PC-3 (cell line): ENCODE measurements around the gene EXD2.

Experiments
- EZH2 ChIP-seq: fragments of 300-600 bp; sonication (generic); IDR thresholded peaks from one replicate; pipeline ENCODE4 v1.6.1; 2017; ENCODE audit warnings: antibody characterized with exemption, mild to moderate bottlenecking, low read length; ENCODE audit not compliant: unreplicated experiment
- EZH2phosphoT487 ChIP-seq: fragments of 300-600 bp; sonication (generic); IDR thresholded peaks from 2 replicates; pipeline ENCODE4 v1.6.1; 2018; ENCODE audit warnings: mild to moderate bottlenecking, antibody characterized with exemption, low read length, borderline replicate concordance
- TF ChIP-seq, protein P1 (sequence below): fragments of 300-600 bp; sonication (generic); conservative IDR thresholded peaks from 2 replicates; pipeline ENCODE4 v1.5.1; 2017; ENCODE audit warnings: antibody characterized with exemption, low read depth, mild to moderate bottlenecking, low read length

DNA sequence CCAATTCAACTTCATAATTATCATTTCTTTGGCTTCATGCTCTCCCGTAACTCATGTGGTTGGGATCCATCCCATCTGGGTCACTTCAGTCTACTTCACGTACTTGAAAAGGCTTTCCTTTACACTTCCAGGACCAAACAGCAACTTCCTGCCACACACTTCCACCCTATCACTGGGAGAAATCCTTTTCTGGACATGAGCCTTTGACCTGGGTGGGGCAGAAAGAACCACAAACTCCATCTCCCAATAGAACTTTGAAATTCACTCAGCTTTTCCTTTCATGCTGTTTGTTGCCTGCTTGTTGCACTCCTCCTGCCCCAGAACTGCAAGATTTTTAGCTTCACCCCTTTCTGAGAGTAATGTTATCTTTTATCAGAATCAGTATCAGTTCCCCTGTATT, 50.3 kb downstream of the EXD2 start:
- TF ChIP-seq, protein P1, sequence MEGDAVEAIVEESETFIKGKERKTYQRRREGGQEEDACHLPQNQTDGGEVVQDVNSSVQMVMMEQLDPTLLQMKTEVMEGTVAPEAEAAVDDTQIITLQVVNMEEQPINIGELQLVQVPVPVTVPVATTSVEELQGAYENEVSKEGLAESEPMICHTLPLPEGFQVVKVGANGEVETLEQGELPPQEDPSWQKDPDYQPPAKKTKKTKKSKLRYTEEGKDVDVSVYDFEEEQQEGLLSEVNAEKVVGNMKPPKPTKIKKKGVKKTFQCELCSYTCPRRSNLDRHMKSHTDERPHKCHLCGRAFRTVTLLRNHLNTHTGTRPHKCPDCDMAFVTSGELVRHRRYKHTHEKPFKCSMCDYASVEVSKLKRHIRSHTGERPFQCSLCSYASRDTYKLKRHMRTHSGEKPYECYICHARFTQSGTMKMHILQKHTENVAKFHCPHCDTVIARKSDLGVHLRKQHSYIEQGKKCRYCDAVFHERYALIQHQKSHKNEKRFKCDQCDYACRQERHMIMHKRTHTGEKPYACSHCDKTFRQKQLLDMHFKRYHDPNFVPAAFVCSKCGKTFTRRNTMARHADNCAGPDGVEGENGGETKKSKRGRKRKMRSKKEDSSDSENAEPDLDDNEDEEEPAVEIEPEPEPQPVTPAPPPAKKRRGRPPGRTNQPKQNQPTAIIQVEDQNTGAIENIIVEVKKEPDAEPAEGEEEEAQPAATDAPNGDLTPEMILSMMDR = no peak
- TF ChIP-seq EZH2 (no peak), EZH2phosphoT487 (no peak)
